ENCODE measurements around the gene NTN1. TPM values are rescaled to one million over a fixed set of nuclear protein-coding genes. Genes with fewer than 3 reads are reported as not detected.

The NTN1 gene
- total RNA-seq, 1 donor: 0.36 TPM

GRCh38 chr17:9200699-9201359 is 179.5 kb downstream of the NTN1 start:
- no peak for DNase-seq (ENCODE audit: insufficient read length, low spot score, missing footprints)
- no peak overlapping the region for H3K27ac ChIP-seq (ENCODE audit: low read depth, low read length)
- H3K79me2 ChIP-seq (ENCODE audit: insufficient read depth, low read length): no peaks in the 10 kb centered on the region
- no peak overlapping the region for H3K4me2 ChIP-seq (ENCODE audit: insufficient read depth, low read length)
- TF ChIP-seq CTCF (IDR thresholded peaks at IDR 0.05; ENCODE audit: extremely low read depth, low read depth, low read length): no peak
- no peaks in the 10 kb centered on the region for H3K9me3 ChIP-seq (ENCODE audit: low read depth, low read length)
- H3K36me3 ChIP-seq (ENCODE audit: insufficient read depth, low read length): no peaks in the 10 kb centered on the region
- no peaks in the 10 kb centered on the region for H4K20me1 ChIP-seq (ENCODE audit: insufficient read depth, low read length)
- no peak overlapping the region for H3K4me3 ChIP-seq (ENCODE audit: insufficient read depth, low read length)
- no peaks in the 10 kb centered on the region for H3K4me1 ChIP-seq (ENCODE audit: insufficient read depth, low read length)
- H2AFZ ChIP-seq (ENCODE audit: low read length): no peak overlapping the region
- peaks cover 7% of the 10 kb centered on the region for H3K27me3 ChIP-seq (ENCODE audit: insufficient read depth, low read length)

GRCh38 chr17:9202532-9202931 is 181.2 kb downstream of the NTN1 start:
- Histone ChIP-seq H3K4me3 (ENCODE audit: insufficient read depth, low read length) (no peak overlapping the region), H3K4me2 (ENCODE audit: insufficient read depth, low read length) (no peak overlapping the region), H3K27ac (ENCODE audit: low read depth, low read length) (no peak overlapping the region), H3K27me3 (ENCODE audit: insufficient read depth, low read length) (peaks cover 20% of the 10 kb centered on the region), H3K9me3 (ENCODE audit: low read depth, low read length) (no peaks in the 10 kb centered on the region), H3K36me3 (ENCODE audit: insufficient read depth, low read length) (no peaks in the 10 kb centered on the region), H3K4me1 (ENCODE audit: insufficient read depth, low read length) (no peaks in the 10 kb centered on the region), H2AFZ (ENCODE audit: low read length) (no peak overlapping the region), H3K79me2 (ENCODE audit: insufficient read depth, low read length) (no peaks in the 10 kb centered on the region), H4K20me1 (ENCODE audit: insufficient read depth, low read length) (no peaks in the 10 kb centered on the region)
- DNase-seq (ENCODE audit: insufficient read length, low spot score, missing footprints): no peak
- no peak for TF ChIP-seq CTCF (IDR thresholded peaks at IDR 0.05; ENCODE audit: extremely low read depth, low read depth, low read length)

- no peaks in the 10 kb centered on the region for H3K4me1 ChIP-seq (ENCODE audit: insufficient read depth, low read length)
- H4K20me1 ChIP-seq (ENCODE audit: insufficient read depth, low read length): no peaks in the 10 kb centered on the region
- no peaks in the 10 kb centered on the region for H3K9me3 ChIP-seq (ENCODE audit: low read depth, low read length)
- no peak overlapping the region for H2AFZ ChIP-seq (ENCODE audit: low read length)
- no peaks in the 10 kb centered on the region for H3K36me3 ChIP-seq (ENCODE audit: insufficient read depth, low read length)
- H3K27ac ChIP-seq (ENCODE audit: low read depth, low read length): no peak overlapping the region
- peaks cover 21% of the 10 kb centered on the region for H3K27me3 ChIP-seq (ENCODE audit: insufficient read depth, low read length)
- no peaks in the 10 kb centered on the region for H3K79me2 ChIP-seq (ENCODE audit: insufficient read depth, low read length)
- no peak overlapping the region for H3K4me3 ChIP-seq (ENCODE audit: insufficient read depth, low read length)
- no peak for TF ChIP-seq CTCF (IDR thresholded peaks at IDR 0.05; ENCODE audit: extremely low read depth, low read depth, low read length)
- DNase-seq (ENCODE audit: insufficient read length, low spot score, missing footprints): no peak
- H3K4me2 ChIP-seq (ENCODE audit: insufficient read depth, low read length): no peak overlapping the region
Observed at GRCh38 chr17:9203771-9204425, 182.6 kb downstream of the NTN1 start.

- Histone ChIP-seq H3K4me2 (ENCODE audit: insufficient read depth, low read length) (no peak overlapping the region), H3K27ac (ENCODE audit: low read depth, low read length) (no peak overlapping the region), H2AFZ (ENCODE audit: low read length) (no peak overlapping the region), H3K9me3 (ENCODE audit: low read depth, low read length) (no peaks in the 10 kb centered on the region), H3K36me3 (ENCODE audit: insufficient read depth, low read length) (no peaks in the 10 kb centered on the region), H3K79me2 (ENCODE audit: insufficient read depth, low read length) (no peaks in the 10 kb centered on the region), H3K27me3 (ENCODE audit: insufficient read depth, low read length) (peaks cover 21% of the 10 kb centered on the region), H3K4me1 (ENCODE audit: insufficient read depth, low read length) (no peaks in the 10 kb centered on the region), H4K20me1 (ENCODE audit: insufficient read depth, low read length) (no peaks in the 10 kb centered on the region), H3K4me3 (ENCODE audit: insufficient read depth, low read length) (no peak overlapping the region)
- TF ChIP-seq CTCF (IDR thresholded peaks at IDR 0.05; ENCODE audit: extremely low read depth, low read depth, low read length): no peak
- DNase-seq (ENCODE audit: insufficient read length, low spot score, missing footprints): no peak
Observed at GRCh38 chr17:9204637-9205329, 183.5 kb downstream of the NTN1 start.
